A549 (cell line): ENCODE measurements around the gene UBE2O. TPM values are rescaled to one million over a fixed set of nuclear protein-coding genes. Genes with fewer than 3 reads are reported as not detected.

Source experiments
- ATAC-seq, 2 experiments: fragments of 200-7000 bp in 1 of 2; fragments of >200 bp in 1 of 2; cut with Nextera tagmentation in 1 of 2; cut with Tn5 transposase in 1 of 2; 3 replicates each; pipeline versions ENCODE4 v1.8.0 to v1.9.1; 2018 to 2020; ENCODE audit warnings: mild to moderate bottlenecking in 1 of 2, moderate library complexity in 1 of 2
- CTCF ChIA-PET: fragments of 300-600 bp; sonication (Branson Sonifier 250); formaldehyde crosslinking; extraction: SDS; loops from one replicate; lab custom pipeline; 2021; ENCODE audit warnings: antibody characterized with exemption, inconsistent platforms; lab: Yijun Ruan, JAX
- POLR2A ChIA-PET: fragments of 350-600 bp; formaldehyde crosslinking; extraction: SDS; loops from one replicate; lab custom pipeline; 2021; ENCODE audit warnings: antibody characterized with exemption, inconsistent platforms; lab: Yijun Ruan, JAX
- DNase-seq, 2 experiments: peaks; one replicate each; pipeline versions ENCODE4 v3.0.0 to v3.0.0-alpha.2; 2011 to 2016; ENCODE audit warnings: low read depth in 1 of 2, low spot score in 1 of 2
- FAIRE-seq: peaks from 2 replicates; lab custom pipeline; 2011; peaks lifted over from hg19 to GRCh38; lab: Jason Lieb, UNC
- H3K27ac ChIP-seq, 2 experiments: fragments of >200 bp; sonication (Bioruptor Twin); formaldehyde crosslinking; 3 replicates each; pipeline ENCODE4 v1.5.1; 2016 to 2017
- H3K4me1 ChIP-seq: fragments of >200 bp; sonication (Bioruptor Twin); formaldehyde crosslinking; 3 replicates; pipeline ENCODE4 v1.6.1; 2016
- H3K4me2 ChIP-seq: fragments of >200 bp; sonication (Bioruptor Twin); formaldehyde crosslinking; 3 replicates; pipeline ENCODE4 v1.6.1; 2016
- H3K4me3 ChIP-seq: fragments of >200 bp; sonication (Bioruptor Twin); formaldehyde crosslinking; 3 replicates; pipeline ENCODE4 v1.5.1; 2016
- H3K9me3 ChIP-seq: fragments of >200 bp; sonication (Bioruptor Twin); formaldehyde crosslinking; 3 replicates; pipeline ENCODE4 v1.6.1; 2016
- ATOH8 ChIP-seq: fragments of 250-450 bp; sonication (Bioruptor Pico); IDR thresholded peaks from 2 replicates; pipeline ENCODE4 v1.5.0; 2020; ENCODE audit warnings: low read depth, mild to moderate bottlenecking, moderate library complexity
- BCL3 ChIP-seq: fragments of >200 bp; sonication (Bioruptor Twin); formaldehyde crosslinking; IDR thresholded peaks from 3 replicates; pipeline ENCODE4 v1.6.1; 2016
- CHD2 ChIP-seq: fragments of 150-350 bp; IDR thresholded peaks from 2 replicates; pipeline ENCODE4 v1.6.1; 2014; ENCODE audit warnings: low read length; ENCODE audit not compliant: partially characterized antibody
- CHD4 ChIP-seq: fragments of 200-600 bp; sonication (generic); IDR thresholded peaks from 2 replicates; pipeline ENCODE4 v1.6.1; 2016; ENCODE audit warnings: antibody characterized with exemption, mild to moderate bottlenecking, borderline replicate concordance
- EHF ChIP-seq: fragments of 250-450 bp; sonication (Bioruptor Pico); IDR thresholded peaks from 2 replicates; pipeline ENCODE4 v1.5.0; 2020; ENCODE audit warnings: mild to moderate bottlenecking
- EHMT2 ChIP-seq: fragments of 200-600 bp; sonication (generic); IDR thresholded peaks from 2 replicates; pipeline ENCODE4 v1.6.1; 2016; ENCODE audit warnings: antibody characterized with exemption, low read depth, mild to moderate bottlenecking, moderate library complexity
- ELK1 ChIP-seq: fragments of 150-350 bp; IDR thresholded peaks from 2 replicates; pipeline ENCODE4 v1.6.1; 2014; ENCODE audit warnings: low read depth, mild to moderate bottlenecking, low read length
- ESRRA ChIP-seq: fragments of 150-350 bp; IDR thresholded peaks from 2 replicates; pipeline ENCODE4 v1.6.1; 2014; ENCODE audit warnings: mild to moderate bottlenecking, low read length, borderline replicate concordance
- FOSL2 ChIP-seq, 2 experiments: fragments of 450-650 bp in 1 of 2; fragments of >200 bp in 1 of 2; sonication (Bioruptor Twin) in 1 of 2; formaldehyde crosslinking; IDR thresholded peaks; 2 replicates each; pipeline versions ENCODE4 v1.5.0 to v1.6.1; 2016 to 2020; ENCODE audit warnings: mild to moderate bottlenecking in 1 of 2, moderate library complexity in 1 of 2
- FOXS1 ChIP-seq: fragments of 250-450 bp; sonication (Bioruptor Pico); IDR thresholded peaks from 2 replicates; pipeline ENCODE4 v1.5.0; 2020; ENCODE audit warnings: mild to moderate bottlenecking, moderate library complexity
- HDAC2 ChIP-seq: fragments of 200-600 bp; sonication (generic); IDR thresholded peaks from 2 replicates; pipeline ENCODE4 v1.6.1; 2016
- HES2 ChIP-seq: fragments of >200 bp; sonication (Bioruptor Twin); formaldehyde crosslinking; IDR thresholded peaks from 2 replicates; pipeline ENCODE4 v1.6.1; 2016
- HEYL ChIP-seq: fragments of 250-450 bp; sonication (Bioruptor Pico); IDR thresholded peaks from 2 replicates; pipeline ENCODE4 v1.8.0; 2021; ENCODE audit warnings: mild to moderate bottlenecking, moderate library complexity
- HOXB5 ChIP-seq: fragments of 250-450 bp; sonication (Bioruptor Pico); IDR thresholded peaks from 2 replicates; pipeline ENCODE4 v1.5.0; 2020; ENCODE audit warnings: mild to moderate bottlenecking, moderate library complexity
- KDM1A ChIP-seq: fragments of 200-600 bp; sonication (generic); IDR thresholded peaks from 2 replicates; pipeline ENCODE4 v1.6.1; 2016; ENCODE audit warnings: low read depth, mild to moderate bottlenecking
- KDM5A ChIP-seq: fragments of 200-600 bp; sonication (generic); IDR thresholded peaks from 2 replicates; pipeline ENCODE4 v1.6.1; 2016; ENCODE audit warnings: antibody characterized with exemption, mild to moderate bottlenecking
- MAFK ChIP-seq: fragments of 450-650 bp; IDR thresholded peaks from 2 replicates; pipeline ENCODE4 v1.6.1; 2014; ENCODE audit not compliant: partially characterized antibody
- MAX ChIP-seq: IDR thresholded peaks from 2 replicates; pipeline ENCODE4 v1.6.1; 2012
- NFE2L2 ChIP-seq: fragments of 150-350 bp; conservative IDR thresholded peaks from 2 replicates; pipeline ENCODE4 v1.6.1; 2014; ENCODE audit warnings: low read length
- PHF8 ChIP-seq: fragments of 200-600 bp; sonication (generic); IDR thresholded peaks from 2 replicates; pipeline ENCODE4 v1.6.1; 2016; ENCODE audit warnings: low read depth, mild to moderate bottlenecking, antibody characterized with exemption, moderate library complexity, borderline replicate concordance
- POLR2A ChIP-seq: IDR thresholded peaks from 2 replicates; pipeline ENCODE4 v1.6.1; 2012; ENCODE audit warnings: mild to moderate bottlenecking, low read length
- POLR2AphosphoS2 ChIP-seq: conservative IDR thresholded peaks from 2 replicates; pipeline ENCODE4 v1.6.1; 2012; ENCODE audit warnings: low read length, improper control_type of control experiment, inconsistent platforms
- REST ChIP-seq: fragments of 200-600 bp; sonication (generic); IDR thresholded peaks from 2 replicates; pipeline ENCODE4 v1.6.1; 2016; ENCODE audit warnings: antibody characterized with exemption, mild to moderate bottlenecking, moderate library complexity
- RFX5 ChIP-seq: fragments of 450-650 bp; IDR thresholded peaks from 2 replicates; pipeline ENCODE4 v1.7.1; 2014; ENCODE audit warnings: antibody characterized with exemption, mild to moderate bottlenecking, moderate library complexity
- SMC3 ChIP-seq: fragments of >200 bp; sonication (Bioruptor Twin); formaldehyde crosslinking; IDR thresholded peaks from 3 replicates; pipeline ENCODE4 v1.6.1; 2018; ENCODE audit warnings: inconsistent platforms
- SREBF2 ChIP-seq: fragments of 450-650 bp; IDR thresholded peaks from 2 replicates; pipeline ENCODE4 v1.6.1; 2014; ENCODE audit warnings: mild to moderate bottlenecking, moderate library complexity
- TFCP2L1 ChIP-seq: fragments of 250-450 bp; sonication (Bioruptor Pico); IDR thresholded peaks from 2 replicates; pipeline ENCODE4 v1.5.0; 2021; ENCODE audit warnings: mild to moderate bottlenecking
- ZSCAN20 ChIP-seq: fragments of 250-450 bp; sonication (Bioruptor Pico); IDR thresholded peaks from 2 replicates; pipeline ENCODE4 v1.8.0; 2022; ENCODE audit warnings: mild to moderate bottlenecking, moderate library complexity
- WGBS: methylation state at CpG from one replicate; pipeline ENCODE4 v1.1.6; 2017; ENCODE audit errors: missing lambda C conversion rate; 5-methylcytosine and 5-hydroxymethylcytosine counted together
- polyA plus RNA-seq, 4 experiments: library from polyadenylated mRNA; depleted of rRNA in 3 of 4; stranded (reverse); fragments of >200 nt; fragmentation: RNase III in 1 of 4; extraction: RNeasy Plus Mini Kit Qiagen cat#74134 plus additional on column Dnase treatment in 1 of 4; gene quantifications; 2 replicates in 3 of 4; 3 replicates in 1 of 4; pipeline ENCODE4 v1.2.3, GENCODE V29; 2011 to 2017

UBE2O gene
- polyA plus RNA-seq, 2 of the 4 experiments (the other 2 are of a cell fraction), result 22.0 to 25.7 TPM

- TF ChIP-seq FOSL2 (IDR thresholded peaks at IDR 0.05) (no peak), FOSL2 (CRISPR knock-in tag; IDR thresholded peaks at IDR 0.05) (no peak), CHD4 (no peak), SREBF2 (no peak), POLR2AphosphoS2 (no peak), MAFK (no peak), RFX5 (no peak), ZSCAN20 (CRISPR knock-in tag) (no peak), POLR2A (no peak), TFCP2L1 (CRISPR knock-in tag) (no peak), FOXS1 (CRISPR knock-in tag) (no peak), HES2 (no peak), ESRRA (no peak), ELK1 (no peak), HEYL (CRISPR knock-in tag) (no peak), CHD2 (no peak), BCL3 (no peak), REST (no peak)
- ChIA-PET CTCF (interaction anchor here (0.6 to 5.5 kb wide), 11 partner anchors 14 to 410 kb away, joined by 3 to 30 read pairs (median 4); no protein-coding TSS in a partner anchor), POLR2A (no interaction called here)
- WGBS, result 96% methylated on average over 2 of the region's 2 CpGs
- ATAC-seq, result no peak
- Histone ChIP-seq H3K27ac (no peak overlapping the region), H3K4me3 (no peak overlapping the region), H3K4me1 (peaks cover 12% of the 10 kb centered on the region), H3K9me3 (no peaks in the 10 kb centered on the region), H3K4me2 (no peak overlapping the region)
- DNase-seq, result no peak
- FAIRE-seq, result no peak
Observed at GRCh38 chr17:76431509-76431908, 21.4 kb downstream of the UBE2O start.

GRCh38 chr17:76428511-76428910, 24.4 kb downstream of the UBE2O start:
- ATAC-seq (no peak), DNase-seq (no peak), FAIRE-seq (no peak)
- ChIA-PET POLR2A (no interaction called here), CTCF (interaction anchor here (0.6 to 42.5 kb wide), 10 partner anchors 10 to 278 kb away, joined by 3 to 1094 read pairs (median 4); partner anchors contain the start of genes QRICH2, SPHK1 and UBE2O)
- H3K4me1 ChIP-seq, result peaks cover 12% of the 10 kb centered on the region
- 95% methylated on average over 1 of the region's 1 CpG for WGBS
- no peak overlapping the region for H3K27ac ChIP-seq
- no peak overlapping the region for H3K4me3 ChIP-seq
- H3K9me3 ChIP-seq, result no peaks in the 10 kb centered on the region
- no peak overlapping the region for H3K4me2 ChIP-seq
- TF ChIP-seq ATOH8 (CRISPR knock-in tag), result no peak
- TF ChIP-seq EHMT2, result no peak
- TF ChIP-seq HEYL (CRISPR knock-in tag), result no peak
- TF ChIP-seq MAX, result no peak
- no peak for TF ChIP-seq SMC3
- TF ChIP-seq EHF (CRISPR knock-in tag), result no peak
- TF ChIP-seq REST, result no peak
- TF ChIP-seq KDM5A, result no peak
- no peak for TF ChIP-seq KDM1A
- no peak for TF ChIP-seq NFE2L2
- TF ChIP-seq PHF8, result no peak
- no peak for TF ChIP-seq HDAC2
- no peak for TF ChIP-seq HOXB5 (CRISPR knock-in tag)
